OCI-LY1 (cell line): ENCODE data around the gene BICD1.
A peak's percentile ranks its signal among the peaks of the same experiment; 100 is the strongest.

Source experiments
- H2AFZ ChIP-seq: fragments of 200-600 bp; sonication (generic), shearing (Covaris generic); 2 replicates; pipeline ENCODE4 v1.6.0; 2014; ENCODE audit warnings: antibody characterized with exemption, mild to moderate bottlenecking, low read length
- H3F3A ChIP-seq: fragments of 200-600 bp; sonication (generic), shearing (Covaris generic); 2 replicates; pipeline ENCODE4 v1.6.0; 2014; ENCODE audit warnings: mild to moderate bottlenecking, antibody characterized with exemption, low read length, moderate library complexity; ENCODE audit not compliant: insufficient read depth
- H3K27ac ChIP-seq: fragments of 200-600 bp; sonication (generic); 2 replicates; pipeline ENCODE4 v1.5.1; 2014; ENCODE audit warnings: low read length, mixed run types, mild to moderate bottlenecking, low read depth; ENCODE audit not compliant: poor library complexity, severe bottlenecking
- H3K27me3 ChIP-seq: fragments of 200-600 bp; sonication (generic); 2 replicates; pipeline ENCODE4 v1.6.0; 2014; ENCODE audit warnings: antibody characterized with exemption, mild to moderate bottlenecking, low read length, moderate library complexity; ENCODE audit not compliant: insufficient read depth
- H3K36me3 ChIP-seq: fragments of 200-600 bp; sonication (generic); 2 replicates; pipeline ENCODE4 v1.6.1; 2014; ENCODE audit warnings: mild to moderate bottlenecking, antibody characterized with exemption, low read length, moderate library complexity, mixed read lengths; ENCODE audit not compliant: insufficient read depth
- H3K4me1 ChIP-seq: fragments of 200-600 bp; sonication (generic); 2 replicates; pipeline ENCODE4 v1.5.1; 2014; ENCODE audit warnings: mild to moderate bottlenecking, low read length, moderate library complexity; ENCODE audit not compliant: insufficient read depth, severe bottlenecking
- H3K4me2 ChIP-seq: fragments of 200-600 bp; sonication (generic), shearing (Covaris generic); 2 replicates; pipeline ENCODE4 v1.6.1; 2014; ENCODE audit warnings: low read length
- H3K4me3 ChIP-seq: fragments of 200-600 bp; sonication (generic); 2 replicates; pipeline ENCODE4 v1.5.1; 2014; ENCODE audit warnings: low read length, low read depth, mild to moderate bottlenecking, mixed read lengths; ENCODE audit not compliant: poor library complexity, severe bottlenecking
- H3K79me2 ChIP-seq: fragments of 200-600 bp; shearing (Covaris generic); 2 replicates; pipeline ENCODE4 v1.6.1; 2016; ENCODE audit warnings: mixed run types, low read length, mixed read lengths; ENCODE audit not compliant: insufficient read depth
- H3K9ac ChIP-seq: fragments of 200-600 bp; sonication (generic), shearing (Covaris generic); 2 replicates; pipeline ENCODE4 v1.6.1; 2014; ENCODE audit warnings: mild to moderate bottlenecking, low read length, mixed read lengths
- H3K9me2 ChIP-seq: fragments of 200-600 bp; sonication (generic), shearing (Covaris generic); 2 replicates; pipeline ENCODE4 v1.6.1; 2014; ENCODE audit warnings: low read depth, mild to moderate bottlenecking, low read length, mixed read lengths
- H3K9me3 ChIP-seq: fragments of 200-600 bp; shearing (Covaris generic); 2 replicates; pipeline ENCODE4 v1.6.1; 2014; ENCODE audit warnings: low read length, mixed read lengths
- H4K20me1 ChIP-seq: fragments of 200-600 bp; sonication (generic), shearing (Covaris generic); 2 replicates; pipeline ENCODE4 v1.6.0; 2016; ENCODE audit warnings: mild to moderate bottlenecking, low read length; ENCODE audit not compliant: insufficient read depth
- EZH2 ChIP-seq: fragments of 200-600 bp; sonication (generic), shearing (Covaris generic); IDR thresholded peaks from 2 replicates; pipeline ENCODE4 v1.8.0; 2017; ENCODE audit warnings: borderline replicate concordance, mixed run types, mild to moderate bottlenecking, antibody characterized with exemption, low read length, moderate library complexity, mixed read lengths
- TF ChIP-seq, protein P1 (sequence below): fragments of 200-600 bp; sonication (generic), shearing (Covaris generic); IDR thresholded peaks from 2 replicates; pipeline ENCODE4 v1.5.1; 2017; ENCODE audit warnings: mild to moderate bottlenecking, antibody characterized with exemption, low read length, moderate library complexity, mixed read lengths

Gene BICD1

DNA sequence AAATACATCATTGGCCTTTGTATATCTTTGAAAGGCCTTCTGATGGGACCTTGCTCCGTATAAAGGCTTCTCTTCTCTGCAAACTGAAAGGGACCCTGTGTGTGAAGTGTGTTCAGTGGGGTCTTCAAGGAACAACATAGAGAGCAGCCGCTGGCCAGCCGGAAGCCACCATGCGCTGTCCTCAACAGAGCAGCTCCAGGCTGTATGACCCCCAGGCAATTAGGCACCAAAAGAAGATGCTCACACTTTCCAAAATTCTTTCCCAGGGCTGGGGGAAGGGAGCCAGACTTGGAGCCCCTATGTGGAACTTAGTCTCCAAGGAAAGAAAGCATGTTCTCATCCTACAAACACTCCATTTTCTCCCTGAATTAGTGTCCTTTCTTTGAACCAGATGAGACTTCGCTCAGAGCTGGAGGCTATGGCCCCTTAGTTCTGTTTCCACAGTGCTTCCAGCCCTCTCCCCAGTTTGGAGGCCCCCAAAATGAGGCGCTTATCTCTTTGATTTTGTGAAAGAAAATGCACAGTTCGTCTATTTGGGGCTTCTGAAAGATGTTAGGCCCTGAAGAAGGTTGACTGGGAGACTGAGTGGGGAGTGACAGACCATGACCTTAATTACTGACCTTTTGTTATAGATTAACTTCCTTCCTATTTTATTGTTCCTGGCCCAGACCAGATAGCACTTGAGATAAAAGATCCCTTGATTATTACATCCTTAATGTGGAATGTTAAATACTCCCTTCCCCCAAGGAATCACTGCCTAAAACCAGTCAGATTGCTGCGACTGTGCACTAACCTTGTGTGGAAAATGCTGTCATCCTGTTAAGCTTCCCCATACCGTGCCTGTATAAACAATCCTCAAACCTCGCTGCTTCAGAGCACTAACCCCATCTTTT lies 164.4 kb downstream of the BICD1 start:
- Histone ChIP-seq H3K4me1 (peaks cover 65% of the 10 kb centered on the region), H2AFZ (no peak overlapping the region), H3F3A (no peaks in the 10 kb centered on the region; the same call in 1 of the 2 replicates), H3K27me3 (no peaks in the 10 kb centered on the region), H3K4me2 (peak overlapping the region; percentile 38), H3K27ac (peak overlapping the region; percentile 96), H3K9ac (peak overlapping the region; percentile 77), H3K4me3 (peak overlapping the region; percentile 13), H3K79me2 (no peaks in the 10 kb centered on the region), H4K20me1 (no peaks in the 10 kb centered on the region), H3K36me3 (0 out of 2 replicates have a peak, but pooled peaks cover 4% of the 10 kb centered on the region), H3K9me2 (no peaks in the 10 kb centered on the region), H3K9me3 (no peaks in the 10 kb centered on the region)
- no peak for TF ChIP-seq EZH2
- TF ChIP-seq, protein P1, sequence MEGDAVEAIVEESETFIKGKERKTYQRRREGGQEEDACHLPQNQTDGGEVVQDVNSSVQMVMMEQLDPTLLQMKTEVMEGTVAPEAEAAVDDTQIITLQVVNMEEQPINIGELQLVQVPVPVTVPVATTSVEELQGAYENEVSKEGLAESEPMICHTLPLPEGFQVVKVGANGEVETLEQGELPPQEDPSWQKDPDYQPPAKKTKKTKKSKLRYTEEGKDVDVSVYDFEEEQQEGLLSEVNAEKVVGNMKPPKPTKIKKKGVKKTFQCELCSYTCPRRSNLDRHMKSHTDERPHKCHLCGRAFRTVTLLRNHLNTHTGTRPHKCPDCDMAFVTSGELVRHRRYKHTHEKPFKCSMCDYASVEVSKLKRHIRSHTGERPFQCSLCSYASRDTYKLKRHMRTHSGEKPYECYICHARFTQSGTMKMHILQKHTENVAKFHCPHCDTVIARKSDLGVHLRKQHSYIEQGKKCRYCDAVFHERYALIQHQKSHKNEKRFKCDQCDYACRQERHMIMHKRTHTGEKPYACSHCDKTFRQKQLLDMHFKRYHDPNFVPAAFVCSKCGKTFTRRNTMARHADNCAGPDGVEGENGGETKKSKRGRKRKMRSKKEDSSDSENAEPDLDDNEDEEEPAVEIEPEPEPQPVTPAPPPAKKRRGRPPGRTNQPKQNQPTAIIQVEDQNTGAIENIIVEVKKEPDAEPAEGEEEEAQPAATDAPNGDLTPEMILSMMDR, result no peak

DNA sequence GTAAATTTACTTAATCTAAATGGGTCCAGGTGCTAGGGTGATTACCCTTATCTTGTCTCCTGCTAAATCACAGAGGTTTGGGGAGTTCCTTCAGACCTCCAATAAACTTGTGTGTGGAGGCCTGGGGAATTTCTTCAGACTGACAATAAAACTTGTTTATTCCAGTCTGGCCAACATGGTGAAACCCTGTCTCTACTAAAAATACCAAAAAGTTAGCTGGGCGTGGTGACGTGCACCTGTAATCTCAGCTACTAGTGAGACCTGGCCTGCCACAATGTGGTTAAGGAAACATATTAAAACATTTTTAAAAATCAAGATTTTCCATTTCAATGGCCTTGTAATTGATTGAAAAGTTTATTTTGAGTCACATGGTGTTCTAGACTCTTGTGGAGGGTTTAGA lies 165.8 kb downstream of the BICD1 start:
- Histone ChIP-seq H4K20me1 (no peaks in the 10 kb centered on the region), H3F3A (no peaks in the 10 kb centered on the region; the same call in 1 of the 2 replicates), H3K9me3 (no peaks in the 10 kb centered on the region), H3K79me2 (no peaks in the 10 kb centered on the region), H2AFZ (no peak overlapping the region), H3K4me3 (peak overlapping the region; percentile 48), H3K9me2 (no peaks in the 10 kb centered on the region), H3K36me3 (0 out of 2 replicates have a peak, but pooled peaks cover 4% of the 10 kb centered on the region), H3K4me1 (peaks cover 54% of the 10 kb centered on the region), H3K27ac (peak overlapping the region; percentile 96), H3K9ac (peak overlapping the region; percentile 77), H3K27me3 (no peaks in the 10 kb centered on the region), H3K4me2 (peak overlapping the region; percentile 69)
- TF ChIP-seq, protein P1, result no peak
- TF ChIP-seq EZH2, result no peak

DNA sequence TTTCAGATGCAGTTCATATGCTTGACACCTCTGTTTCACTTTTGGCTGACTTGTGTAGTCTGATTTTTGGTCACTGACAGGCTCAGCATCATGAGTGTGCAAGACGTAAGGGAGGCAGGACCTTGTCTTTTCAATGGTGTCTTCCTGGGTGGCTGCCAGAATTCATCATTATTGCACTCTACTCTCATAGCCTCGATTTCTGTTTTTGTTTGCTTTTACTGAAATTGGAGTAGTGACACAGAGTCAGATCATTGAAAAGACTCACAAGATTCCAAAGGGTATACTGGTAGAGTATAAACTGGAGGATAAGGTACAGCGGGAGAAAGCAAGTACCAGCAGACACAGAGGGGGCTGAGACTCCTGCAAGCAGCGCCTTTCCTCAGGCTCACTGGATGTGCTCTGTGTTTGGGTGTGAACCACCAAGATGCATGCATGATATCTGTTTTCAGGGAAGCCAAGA lies 166.4 kb downstream of the BICD1 start:
- Histone ChIP-seq H2AFZ (no peak overlapping the region), H4K20me1 (no peaks in the 10 kb centered on the region), H3K4me2 (peak overlapping the region; percentile 69)

More for the DNA sequence above, 166.4 kb downstream of the BICD1 start:
- TF ChIP-seq EZH2, result no peak
- TF ChIP-seq, protein P1, result no peak
- H3K9me3 ChIP-seq, result no peaks in the 10 kb centered on the region
- peak overlapping the region; percentile 77 for H3K9ac ChIP-seq
- H3K9me2 ChIP-seq, result no peaks in the 10 kb centered on the region
- peaks cover 5% of the 10 kb centered on the region; the same call in 1 of the 2 replicates for H3K36me3 ChIP-seq
- no peaks in the 10 kb centered on the region; the same call in 1 of the 2 replicates for H3F3A ChIP-seq
- no peaks in the 10 kb centered on the region for H3K27me3 ChIP-seq
- no peaks in the 10 kb centered on the region for H3K79me2 ChIP-seq
- H3K4me1 ChIP-seq, result peaks cover 54% of the 10 kb centered on the region
- peak overlapping the region; percentile 48 for H3K4me3 ChIP-seq
- H3K27ac ChIP-seq, result peak overlapping the region; percentile 96
